ENCODE measurements around the gene CACHD1.

DNA sequence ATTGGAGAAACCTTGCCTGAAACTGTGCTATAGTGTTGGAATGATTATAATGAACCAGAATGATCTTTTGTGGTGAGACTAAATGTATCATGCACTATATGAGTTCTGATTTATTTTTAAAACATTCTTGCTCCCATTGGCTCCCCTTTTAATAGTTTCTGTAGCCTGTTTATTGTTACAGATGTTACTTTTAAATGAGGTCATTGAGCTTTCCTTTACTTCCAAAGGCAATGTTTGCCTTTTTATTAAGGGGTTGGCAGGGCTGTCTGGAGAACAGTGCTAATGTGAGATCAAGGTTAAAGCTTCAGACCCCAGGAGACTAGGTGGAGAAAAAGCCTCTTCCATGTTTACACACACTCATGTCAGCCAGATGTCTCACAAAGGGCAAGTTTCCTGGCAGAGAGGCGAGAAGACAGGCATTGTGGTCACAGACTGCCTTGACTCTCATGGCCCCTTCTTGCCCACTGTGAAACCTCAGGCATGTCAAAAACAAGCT is 154.3 kb downstream of the CACHD1 start:
- no peak for TF ChIP-seq POLR2A (IDR thresholded peaks at IDR 0.05)
- TF ChIP-seq, protein P1, sequence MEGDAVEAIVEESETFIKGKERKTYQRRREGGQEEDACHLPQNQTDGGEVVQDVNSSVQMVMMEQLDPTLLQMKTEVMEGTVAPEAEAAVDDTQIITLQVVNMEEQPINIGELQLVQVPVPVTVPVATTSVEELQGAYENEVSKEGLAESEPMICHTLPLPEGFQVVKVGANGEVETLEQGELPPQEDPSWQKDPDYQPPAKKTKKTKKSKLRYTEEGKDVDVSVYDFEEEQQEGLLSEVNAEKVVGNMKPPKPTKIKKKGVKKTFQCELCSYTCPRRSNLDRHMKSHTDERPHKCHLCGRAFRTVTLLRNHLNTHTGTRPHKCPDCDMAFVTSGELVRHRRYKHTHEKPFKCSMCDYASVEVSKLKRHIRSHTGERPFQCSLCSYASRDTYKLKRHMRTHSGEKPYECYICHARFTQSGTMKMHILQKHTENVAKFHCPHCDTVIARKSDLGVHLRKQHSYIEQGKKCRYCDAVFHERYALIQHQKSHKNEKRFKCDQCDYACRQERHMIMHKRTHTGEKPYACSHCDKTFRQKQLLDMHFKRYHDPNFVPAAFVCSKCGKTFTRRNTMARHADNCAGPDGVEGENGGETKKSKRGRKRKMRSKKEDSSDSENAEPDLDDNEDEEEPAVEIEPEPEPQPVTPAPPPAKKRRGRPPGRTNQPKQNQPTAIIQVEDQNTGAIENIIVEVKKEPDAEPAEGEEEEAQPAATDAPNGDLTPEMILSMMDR (IDR thresholded peaks at IDR 0.05), result no peak

All from body of pancreas (tissue), 4 donors.